Stimulated activated CD4-positive, alpha-beta T cell treated with anti-CD3 and anti-CD28 coated beads, Interleukin-2, amount 100 ng/mL, for 4 hours (primary cell): ENCODE measurements around the gene UBASH3A.

Experiments used
- DNase-seq: peaks from one replicate; pipeline ENCODE4 v3.0.0-alpha.2; 2020; ENCODE audit warnings: low read depth

UBASH3A gene

GRCh38 chr21:42490720-42491119 lies 87.0 kb downstream of the UBASH3A start:
- no peak for DNase-seq

GRCh38 chr21:42491328-42491727 lies 87.6 kb downstream of the UBASH3A start:
- no peak for DNase-seq

GRCh38 chr21:42492201-42492600 lies 88.5 kb downstream of the UBASH3A start:
- DNase-seq = no peak

- no peak for DNase-seq
Measured at GRCh38 chr21:42493109-42494060, 89.7 kb downstream of the UBASH3A start.

GRCh38 chr21:42495027-42495426 lies 91.3 kb downstream of the UBASH3A start:
- DNase-seq = no peak

GRCh38 chr21:42495765-42496119 lies 92.0 kb downstream of the UBASH3A start:
- DNase-seq = no peak

GRCh38 chr21:42496120-42496838 lies 92.6 kb downstream of the UBASH3A start, which contains the start of gene RSPH1:
RSPH1 (minus strand) TSS chr21:42496224; CDS start chr21:42496186, 38 bp downstream.
- peak; percentile 99 for DNase-seq

- no peak for DNase-seq
Measured at GRCh38 chr21:42496839-42497202, 93.1 kb downstream of the UBASH3A start.
